ENCODE data around the gene RBMS3. TPM values are rescaled to one million over a fixed set of nuclear protein-coding genes. Genes with fewer than 3 reads are reported as not detected.

The RBMS3 gene
- polyA plus RNA-seq, 4 donors = 13.9 to 15.7 (median 14.1) TPM

- no peak for DNase-seq (ENCODE audit: low read depth in 4 of 4, low spot score in 2 of 4)
These were observed 145.7 kb downstream of the RBMS3 start for GRCh38 chr3:29426302-29427226.

- DNase-seq (ENCODE audit: low read depth in 4 of 4, low spot score in 2 of 4) = no peak
These were observed 146.6 kb downstream of the RBMS3 start for GRCh38 chr3:29427266-29428103.

GRCh38 chr3:29429055-29429679 is 148.3 kb downstream of the RBMS3 start:
- DNase-seq (ENCODE audit: low read depth in 4 of 4, low spot score in 2 of 4) = no peak

GRCh38 chr3:29430558-29430971 is 149.7 kb downstream of the RBMS3 start:
- peak in 2 of 4 donors; percentile 16 to 41 for DNase-seq (ENCODE audit: low read depth in 4 of 4, low spot score in 2 of 4)

GRCh38 chr3:29436612-29437323 is 155.9 kb downstream of the RBMS3 start:
- no peak for DNase-seq (ENCODE audit: low read depth in 4 of 4, low spot score in 2 of 4)

GRCh38 chr3:29438580-29438979 is 157.7 kb downstream of the RBMS3 start:
- DNase-seq (ENCODE audit: low read depth in 4 of 4, low spot score in 2 of 4) = no peak

- DNase-seq (ENCODE audit: low read depth in 4 of 4, low spot score in 2 of 4) = peak in 3 of 4 donors; percentile 41 to 63 (median 46)
These were observed 159.8 kb downstream of the RBMS3 start for GRCh38 chr3:29440413-29441305.

GRCh38 chr3:29441422-29441821 is 160.6 kb downstream of the RBMS3 start:
- DNase-seq (ENCODE audit: low read depth in 4 of 4, low spot score in 2 of 4) = no peak

GRCh38 chr3:29447946-29448627 is 167.2 kb downstream of the RBMS3 start:
- no peak for DNase-seq (ENCODE audit: low read depth in 4 of 4, low spot score in 2 of 4)

GRCh38 chr3:29451920-29452319 is 171.0 kb downstream of the RBMS3 start:
- DNase-seq (ENCODE audit: low read depth in 4 of 4, low spot score in 2 of 4) = no peak

GRCh38 chr3:29452934-29453283 is 172.0 kb downstream of the RBMS3 start:
- DNase-seq (ENCODE audit: low read depth in 4 of 4, low spot score in 2 of 4) = no peak

GRCh38 chr3:29453284-29454001 is 172.6 kb downstream of the RBMS3 start:
- no peak for DNase-seq (ENCODE audit: low read depth in 4 of 4, low spot score in 2 of 4)

GRCh38 chr3:29454161-29454611 is 173.3 kb downstream of the RBMS3 start:
- DNase-seq (ENCODE audit: low read depth in 4 of 4, low spot score in 2 of 4) = no peak

- no peak for DNase-seq (ENCODE audit: low read depth in 4 of 4, low spot score in 2 of 4)
These were observed 176.0 kb downstream of the RBMS3 start for GRCh38 chr3:29456901-29457300.

- DNase-seq (ENCODE audit: low read depth in 4 of 4, low spot score in 2 of 4) = no peak
These were observed 182.4 kb downstream of the RBMS3 start for GRCh38 chr3:29463304-29463703.

- DNase-seq (ENCODE audit: low read depth in 4 of 4, low spot score in 2 of 4) = no peak
These were observed 185.0 kb downstream of the RBMS3 start for GRCh38 chr3:29465836-29466235.

- no peak for DNase-seq (ENCODE audit: low read depth in 4 of 4, low spot score in 2 of 4)
These were observed 185.6 kb downstream of the RBMS3 start for GRCh38 chr3:29466442-29466841.

GRCh38 chr3:29468187-29468586 is 187.3 kb downstream of the RBMS3 start:
- no peak for DNase-seq (ENCODE audit: low read depth in 4 of 4, low spot score in 2 of 4)

Measured in left renal cortex interstitium (tissue), 4 donors.